T47D (cell line): ENCODE measurements around the gene VPS9D1.

ENCODE experiments used
- DNase-seq, 2 experiments: peaks; one replicate each; pipeline versions ENCODE4 v3.0.0 to v3.0.0-alpha.2; 2011 to 2012; ENCODE audit warnings: low read depth in 1 of 2, low spot score in 1 of 2
- JUND ChIP-seq: IDR thresholded peaks from 2 replicates; pipeline ENCODE4 v1.6.1; 2012; ENCODE audit warnings: low read depth
- in situ Hi-C: cut with HindIII; loops from 2 replicates; pipeline ENCODE4 v1.10.0; 2016; ENCODE audit warnings: low sequenced_read_pairs, low pct_unique_long_range_greater_than_20kb

Gene VPS9D1

GRCh38 chr16:89729293-89729692, 8.6 kb upstream of the VPS9D1 start:
- DNase-seq = no peak
- in situ Hi-C loops = no loop called here
- TF ChIP-seq JUND = no peak

- DNase-seq = no peak
- TF ChIP-seq JUND = no peak
- in situ Hi-C loops = no loop called here
Observed at GRCh38 chr16:89727406-89728120, 6.9 kb upstream of the VPS9D1 start.

GRCh38 chr16:89723279-89724250, 2.9 kb upstream of the VPS9D1 start:
- no peak for DNase-seq
- TF ChIP-seq JUND = no peak
- in situ Hi-C loops = no loop called here

- no peak for TF ChIP-seq JUND
- in situ Hi-C loops = no loop called here
- peak in 1 of 2 experiments; percentile 78 for DNase-seq
Observed at GRCh38 chr16:89722392-89723278, 1.9 kb upstream of the VPS9D1 start.

- in situ Hi-C loops = no loop called here
- no peak for TF ChIP-seq JUND
- DNase-seq = peak in 1 of 2 experiments; percentile 75
Observed at GRCh38 chr16:89721546-89722391, 1.1 kb upstream of the VPS9D1 start.

GRCh38 chr16:89720551-89720812, 216 bp downstream of the VPS9D1 start:
- no peak for TF ChIP-seq JUND
- DNase-seq = no peak
- in situ Hi-C loops = no loop called here

- no peak for DNase-seq
- TF ChIP-seq JUND = no peak
- in situ Hi-C loops = no loop called here
Observed at GRCh38 chr16:89717688-89718505, 2.8 kb downstream of the VPS9D1 start.

- DNase-seq = no peak
- in situ Hi-C loops = no loop called here
- TF ChIP-seq JUND = no peak
Observed at GRCh38 chr16:89716916-89717687, 3.6 kb downstream of the VPS9D1 start.

- no peak for TF ChIP-seq JUND
Observed at GRCh38 chr16:89716493-89716892, 4.2 kb downstream of the VPS9D1 start.

GRCh38 chr16:89712274-89712781, 8.4 kb downstream of the VPS9D1 start:
- in situ Hi-C loops = no loop called here
- TF ChIP-seq JUND = no peak

More at GRCh38 chr16:89716493-89716892, 4.2 kb downstream of the VPS9D1 start:
- in situ Hi-C loops = no loop called here
- DNase-seq = no peak

More at GRCh38 chr16:89712274-89712781, 8.4 kb downstream of the VPS9D1 start:
- DNase-seq = no peak
